ENCODE data around the gene ENPP5.

DNA sequence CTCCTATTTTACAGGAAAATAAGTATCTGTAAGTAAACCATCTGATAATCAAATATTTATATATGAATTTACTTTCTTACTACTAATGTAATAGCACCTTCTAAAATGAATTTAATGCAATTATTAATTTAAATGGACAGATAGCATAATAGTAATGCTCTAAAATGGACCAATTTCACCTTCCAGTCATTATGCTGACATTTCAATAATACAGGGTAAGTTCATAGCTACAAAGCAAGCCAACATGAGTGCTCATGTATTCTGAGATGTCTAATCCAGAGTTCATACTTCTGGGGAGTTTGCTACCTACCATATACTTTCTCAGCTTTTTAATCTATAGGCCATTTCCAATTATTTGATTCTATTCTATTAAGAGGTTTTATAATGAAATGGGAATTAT, 11.6 kb downstream of the ENPP5 start:
- TF ChIP-seq NPAS2 (CRISPR knock-in tag; IDR thresholded peaks at IDR 0.05; ENCODE audit: borderline replicate concordance): no peak
- no peak for TF ChIP-seq CHD4 (IDR thresholded peaks at IDR 0.05; ENCODE audit: borderline replicate concordance)
- no peak for TF ChIP-seq CTCF (IDR thresholded peaks at IDR 0.05)
- no peak for TF ChIP-seq CHD2 (IDR thresholded peaks at IDR 0.05; ENCODE audit: low read length, partially characterized antibody)
- TF ChIP-seq PHF8 (IDR thresholded peaks at IDR 0.05; ENCODE audit: borderline replicate concordance, low read depth): no peak
- no peak for TF ChIP-seq EP300 (IDR thresholded peaks at IDR 0.05)

Measured in A549 (cell line).